SU-DHL-6 (cell line): ENCODE data around the gene PTPRG.

Experiments
- CTCF ChIP-seq: fragments of 200-600 bp; sonication (generic); IDR thresholded peaks from one replicate; pipeline ENCODE4 v1.5.1; 2017; ENCODE audit warnings: antibody characterized with exemption, mild to moderate bottlenecking, low read length, moderate library complexity; ENCODE audit not compliant: insufficient read depth, poor library complexity, severe bottlenecking
- EZH2phosphoT487 ChIP-seq: fragments of 200-600 bp; sonication (generic), shearing (Covaris generic); conservative IDR thresholded peaks from 2 replicates; pipeline ENCODE4 v1.6.1; 2018; ENCODE audit warnings: mild to moderate bottlenecking, antibody characterized with exemption, low read length, moderate library complexity, mixed read lengths

DNA sequence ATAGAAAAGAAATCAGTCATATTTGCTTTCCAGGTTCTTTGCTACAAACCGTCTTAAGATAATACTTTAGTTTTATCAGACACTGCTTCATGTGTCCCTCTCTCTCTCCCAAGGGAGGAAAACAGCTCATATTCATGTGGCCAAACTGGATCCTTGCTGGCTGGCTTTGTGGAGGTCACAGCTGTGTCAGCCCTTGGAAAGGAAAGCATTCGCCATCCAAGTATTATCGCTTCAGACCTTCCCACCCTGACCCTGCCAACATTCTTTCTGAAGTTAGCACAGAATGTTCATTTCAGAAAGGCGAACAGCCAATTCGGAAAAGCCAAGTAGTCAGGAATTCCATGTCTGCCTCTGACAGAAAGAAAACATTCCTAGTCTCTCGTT, 598.3 kb downstream of the PTPRG start:
- TF ChIP-seq CTCF (no peak), EZH2phosphoT487 (no peak)
